SU-DHL-6 (cell line): ENCODE measurements around the gene TMEM120B.
"Not testable (repeated sequence)": the region's sequence is repeated elsewhere in the genome, so short reads cannot be mapped to it uniquely, and the experiment has no call there.

Experiments
- H2AFZ ChIP-seq: fragments of 200-600 bp; sonication (generic); 2 replicates; pipeline ENCODE4 v1.6.1; 2014; ENCODE audit warnings: low read depth, mild to moderate bottlenecking, moderate library complexity, mixed read lengths, antibody characterized with exemption, low read length; ENCODE audit not compliant: severe bottlenecking
- H3F3A ChIP-seq: fragments of 200-600 bp; shearing (Covaris generic); 2 replicates; pipeline ENCODE4 v1.6.0; 2016; ENCODE audit warnings: antibody characterized with exemption, mild to moderate bottlenecking; ENCODE audit not compliant: insufficient read depth
- H3K27ac ChIP-seq: fragments of 200-600 bp; sonication (generic); 2 replicates; pipeline ENCODE4 v1.5.1; 2016; ENCODE audit warnings: low read depth, mild to moderate bottlenecking, low read length, moderate library complexity, mixed read lengths
- H3K27me3 ChIP-seq: fragments of 200-600 bp; sonication (generic), shearing (Covaris generic); 2 replicates; pipeline ENCODE4 v1.6.0; 2014; ENCODE audit warnings: mild to moderate bottlenecking, low read length
- H3K36me3 ChIP-seq: fragments of 200-600 bp; sonication (generic); 2 replicates; pipeline ENCODE4 v1.6.1; 2014; ENCODE audit warnings: mild to moderate bottlenecking, low read length, mixed read lengths
- H3K4me2 ChIP-seq: fragments of 300-600, 200-600 bp; shearing (Covaris generic), sonication (generic); 2 replicates; pipeline ENCODE4 v1.6.0; 2014; ENCODE audit warnings: low read length, low read depth, mild to moderate bottlenecking; ENCODE audit not compliant: poor library complexity, severe bottlenecking
- H3K4me3 ChIP-seq: fragments of 200-600 bp; sonication (generic); 2 replicates; pipeline ENCODE4 v1.5.1; 2014; ENCODE audit warnings: antibody characterized with exemption, low read length, mild to moderate bottlenecking, mixed read lengths; ENCODE audit not compliant: insufficient read depth, poor library complexity, severe bottlenecking
- H3K79me2 ChIP-seq: fragments of 200-600 bp; sonication (generic); 2 replicates; pipeline ENCODE4 v1.6.1; 2014; ENCODE audit warnings: mild to moderate bottlenecking, low read length, moderate library complexity; ENCODE audit not compliant: insufficient read depth
- H3K9ac ChIP-seq: fragments of 200-600 bp; sonication (generic); 2 replicates; pipeline ENCODE4 v1.7.0; 2014; ENCODE audit warnings: mild to moderate bottlenecking, low read length
- H3K9me2 ChIP-seq: fragments of 200-600 bp; sonication (generic); replicated peaks from 2 replicates; pipeline ENCODE4 v1.6.1; 2014; ENCODE audit warnings: low read length; ENCODE audit not compliant: insufficient read depth
- H3K9me3 ChIP-seq: fragments of 200-600 bp; sonication (generic); 2 replicates; pipeline ENCODE4 v1.6.1; 2014; ENCODE audit warnings: low read length, mixed read lengths; ENCODE audit not compliant: insufficient read depth
- H4K20me1 ChIP-seq: fragments of 200-600 bp; sonication (generic); 2 replicates; pipeline ENCODE4 v1.6.1; 2014; ENCODE audit warnings: low read depth, mild to moderate bottlenecking, antibody characterized with exemption, low read length, moderate library complexity, mixed read lengths
- CTCF ChIP-seq: fragments of 200-600 bp; sonication (generic); IDR thresholded peaks from one replicate; pipeline ENCODE4 v1.5.1; 2017; ENCODE audit warnings: antibody characterized with exemption, mild to moderate bottlenecking, low read length, moderate library complexity; ENCODE audit not compliant: insufficient read depth, poor library complexity, severe bottlenecking
- EZH2phosphoT487 ChIP-seq: fragments of 200-600 bp; sonication (generic), shearing (Covaris generic); conservative IDR thresholded peaks from 2 replicates; pipeline ENCODE4 v1.6.1; 2018; ENCODE audit warnings: mild to moderate bottlenecking, antibody characterized with exemption, low read length, moderate library complexity, mixed read lengths

Gene TMEM120B

GRCh38 chr12:121712461-121713256 is at the start of gene TMEM120B:
Gene TMEM120B (plus strand): TSS chr12:121712752. CDS start chr12:121712896, 144 bp downstream.
- Histone ChIP-seq H3K9me2 (no peaks in the 10 kb centered on the region), H3K36me3 (no peaks in the 10 kb centered on the region), H3K27me3 (no peaks in the 10 kb centered on the region), H3K79me2 (no peaks in the 10 kb centered on the region), H2AFZ (peak within 1 kb of the TSS; percentile 93), H4K20me1 (no peaks in the 10 kb centered on the region), H3F3A (no peaks in the 10 kb centered on the region), H3K4me2 (peak within 1 kb of the TSS; percentile 99), H3K9me3 (no peaks in the 10 kb centered on the region), H3K27ac (no peak within 1 kb of the TSS; the same call in 1 of the 2 replicates), H3K4me3 (peak within 1 kb of the TSS; percentile 100), H3K9ac (peak within 1 kb of the TSS; percentile 81)
- TF ChIP-seq CTCF, result no peak
- no peak for TF ChIP-seq EZH2phosphoT487

GRCh38 chr12:121663610-121663929 is 49.0 kb upstream of the TMEM120B start:
- no peaks in the 10 kb centered on the region for H4K20me1 ChIP-seq
- no peaks in the 10 kb centered on the region for H3K9me2 ChIP-seq
- H3K4me3 ChIP-seq, result no peak overlapping the region
- no peaks in the 10 kb centered on the region for H3K27me3 ChIP-seq
- H3F3A ChIP-seq, result peaks cover 12% of the 10 kb centered on the region; the same call in 1 of the 2 replicates
- no peak for TF ChIP-seq EZH2phosphoT487
- TF ChIP-seq CTCF, result no peak
- no peak overlapping the region for H3K9ac ChIP-seq
- no peaks in the 10 kb centered on the region for H3K9me3 ChIP-seq
- H2AFZ ChIP-seq, result peak overlapping the region; percentile 76
- peak overlapping the region; percentile 69 for H3K4me2 ChIP-seq
- peaks cover 13% of the 10 kb centered on the region for H3K79me2 ChIP-seq
- peak overlapping the region; percentile 4; the same call in 1 of the 2 replicates for H3K27ac ChIP-seq
- H3K36me3 ChIP-seq, result no peaks in the 10 kb centered on the region

- not testable (repeated sequence) for H3K9me2 ChIP-seq, H4K20me1 ChIP-seq, H3K9me3 ChIP-seq, H3K4me2 ChIP-seq, H3K4me3 ChIP-seq, H3K9ac ChIP-seq, H3K27me3 ChIP-seq, H3K27ac ChIP-seq, H2AFZ ChIP-seq, H3K36me3 ChIP-seq
- H3F3A ChIP-seq, result peaks cover 17% of the 10 kb centered on the region
- H3K79me2 ChIP-seq, result peaks cover 13% of the 10 kb centered on the region
These were observed 45.7 kb upstream of the TMEM120B start for GRCh38 chr12:121666829-121667228.

- no peaks in the 10 kb centered on the region for H3K36me3 ChIP-seq
- no peaks in the 10 kb centered on the region for H3K9me3 ChIP-seq
- no peaks in the 10 kb centered on the region for H3K27me3 ChIP-seq
- no peak overlapping the region for H3K4me2 ChIP-seq
- no peak overlapping the region for H2AFZ ChIP-seq
- peaks cover 20% of the 10 kb centered on the region for H3F3A ChIP-seq
- H4K20me1 ChIP-seq, result no peaks in the 10 kb centered on the region
- H3K4me3 ChIP-seq, result no peak overlapping the region
- H3K9ac ChIP-seq, result no peak overlapping the region
- no peak overlapping the region for H3K27ac ChIP-seq
- peaks cover 13% of the 10 kb centered on the region for H3K79me2 ChIP-seq
- TF ChIP-seq EZH2phosphoT487, result no peak
- TF ChIP-seq CTCF, result peak; percentile 34
- H3K9me2 ChIP-seq, result no peaks in the 10 kb centered on the region
These were observed 43.6 kb upstream of the TMEM120B start for GRCh38 chr12:121668750-121669520.
